ENCODE results near the gene DYSF. TPM values are rescaled to one million over a fixed set of nuclear protein-coding genes. Genes with fewer than 3 reads are reported as not detected.
A peak's percentile ranks its signal among the peaks of the same experiment; 100 is the strongest.

DYSF gene
- total RNA-seq, 1 donor = 3.5 TPM

- no peak overlapping the region for H3K4me3 ChIP-seq (ENCODE audit: low read depth, low read length)
- no peak for TF ChIP-seq CTCF (IDR thresholded peaks at IDR 0.05; ENCODE audit: insufficient read depth, low read depth, low read length)
- no peak for DNase-seq (ENCODE audit: low read depth)
These were observed 4.0 kb downstream of the DYSF start for GRCh38 chr2:71457123-71457915.

- TF ChIP-seq CTCF (IDR thresholded peaks at IDR 0.05; ENCODE audit: insufficient read depth, low read depth, low read length) = no peak
- DNase-seq (ENCODE audit: low read depth) = no peak
These were observed 4.6 kb downstream of the DYSF start for GRCh38 chr2:71457923-71458322.

DNA sequence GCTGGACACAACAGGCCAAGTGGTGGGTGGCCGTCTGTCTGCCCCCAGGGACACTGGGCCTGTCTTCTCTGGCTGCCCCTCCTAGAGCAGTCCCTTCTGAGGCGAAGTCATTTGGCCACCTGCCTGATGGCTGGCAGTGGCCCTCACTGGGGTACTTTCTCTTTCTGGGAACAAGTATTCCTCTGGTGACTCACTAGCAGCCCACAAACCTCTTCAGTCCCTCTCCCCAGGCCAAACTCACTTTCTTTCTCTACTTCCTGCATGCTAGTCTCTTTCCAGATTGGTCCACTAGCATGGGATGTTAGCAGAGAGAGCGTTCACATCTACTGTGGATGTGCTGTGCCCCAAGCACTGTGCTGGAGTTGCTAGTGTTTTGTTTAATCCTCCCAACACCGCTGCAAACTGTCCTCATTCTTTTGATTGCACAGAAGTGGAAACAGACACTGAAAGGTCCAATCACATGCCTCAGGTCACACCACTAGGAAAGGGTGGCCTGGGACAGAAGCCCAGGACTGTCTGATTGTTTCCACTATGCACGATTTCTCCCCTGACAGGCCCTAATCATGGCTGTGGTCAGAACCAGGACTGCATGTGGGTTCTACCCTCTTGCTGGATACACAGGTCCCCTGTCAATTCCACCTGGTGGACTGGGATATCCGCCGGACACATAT is 5.2 kb downstream of the DYSF start:
- H3K4me3 ChIP-seq (ENCODE audit: low read depth, low read length) = no peak overlapping the region
- TF ChIP-seq CTCF (IDR thresholded peaks at IDR 0.05; ENCODE audit: insufficient read depth, low read depth, low read length) = no peak
- DNase-seq (ENCODE audit: low read depth) = peak; percentile 12

More at GRCh38 chr2:71457923-71458322, 4.6 kb downstream of the DYSF start:
- no peak overlapping the region for H3K4me3 ChIP-seq (ENCODE audit: low read depth, low read length)

- no peak for TF ChIP-seq CTCF (IDR thresholded peaks at IDR 0.05; ENCODE audit: insufficient read depth, low read depth, low read length)
- no peak for DNase-seq (ENCODE audit: low read depth)
- no peak overlapping the region for H3K4me3 ChIP-seq (ENCODE audit: low read depth, low read length)
These were observed 5.7 kb downstream of the DYSF start for GRCh38 chr2:71459084-71459431.

GRCh38 chr2:71460056-71460455 is 6.7 kb downstream of the DYSF start:
- H3K4me3 ChIP-seq (ENCODE audit: low read depth, low read length) = no peak overlapping the region
- TF ChIP-seq CTCF (IDR thresholded peaks at IDR 0.05; ENCODE audit: insufficient read depth, low read depth, low read length) = no peak
- no peak for DNase-seq (ENCODE audit: low read depth)

- H3K4me3 ChIP-seq (ENCODE audit: low read depth, low read length) = no peak overlapping the region
- DNase-seq (ENCODE audit: low read depth) = no peak
- TF ChIP-seq CTCF (IDR thresholded peaks at IDR 0.05; ENCODE audit: insufficient read depth, low read depth, low read length) = peak; percentile 56
These were observed 7.4 kb downstream of the DYSF start for GRCh38 chr2:71460595-71461303.
